ENCODE measurements around the gene ZDHHC21.
"Not testable (repeated sequence)": the region's sequence is repeated elsewhere in the genome, so short reads cannot be mapped to it uniquely, and the experiment has no call there.

ZDHHC21 gene

DNA sequence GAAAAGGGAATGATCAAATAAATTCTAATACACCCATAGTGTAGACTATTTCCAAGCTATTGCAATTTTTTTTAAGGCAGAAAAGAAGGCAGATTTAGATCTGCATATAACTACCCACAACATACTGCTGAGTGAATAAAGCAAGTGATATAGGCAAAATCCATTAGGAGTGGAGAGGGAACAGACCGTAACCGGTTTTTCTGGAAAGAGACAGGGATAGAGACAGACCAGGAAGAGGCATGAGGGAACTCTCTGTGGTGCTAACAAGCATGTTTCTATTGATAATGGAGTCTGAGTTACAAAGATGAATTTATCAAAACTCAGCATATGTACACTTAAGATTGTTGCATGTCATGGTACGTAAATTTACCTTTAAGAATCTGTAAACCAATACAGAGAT lies 14.5 kb downstream of the ZDHHC21 start:
- DNase-seq = no peak

DNA sequence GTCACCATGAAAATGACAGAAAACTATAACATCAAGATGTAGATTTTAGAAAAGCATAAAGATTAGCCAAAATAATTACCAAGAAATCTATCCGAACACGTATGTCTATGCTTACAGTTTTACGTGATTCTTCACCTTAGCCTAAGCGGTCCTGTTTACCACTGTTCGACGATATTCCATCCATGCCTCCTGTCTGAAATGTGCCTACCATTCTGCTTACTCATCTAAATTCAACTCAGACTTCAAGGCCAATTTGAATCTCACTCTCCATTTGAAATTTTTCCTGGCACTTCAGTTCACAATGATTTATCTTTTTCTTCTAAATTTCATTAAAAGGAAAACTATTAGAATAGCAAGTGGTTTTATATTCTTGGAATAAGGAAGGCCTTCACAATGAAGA lies 15.4 kb downstream of the ZDHHC21 start:
- no peak for DNase-seq

DNA sequence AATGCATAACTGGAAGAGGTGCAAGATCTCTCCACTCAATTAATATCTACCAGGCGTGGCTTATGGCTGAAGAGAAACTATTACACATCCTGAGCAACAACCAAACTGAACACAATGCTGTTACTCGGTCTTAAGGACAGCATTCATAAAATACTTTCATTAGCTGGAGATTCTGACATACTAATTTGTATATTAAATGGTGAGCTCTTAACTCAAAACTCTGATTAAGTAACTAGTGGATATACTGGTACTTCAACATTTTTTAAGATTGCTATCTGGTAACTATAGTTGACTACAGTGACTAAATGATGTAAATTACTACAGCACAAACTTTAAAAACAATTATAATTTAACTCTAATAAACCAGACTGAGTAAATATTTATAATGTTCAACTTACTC lies 15.8 kb downstream of the ZDHHC21 start:
- DNase-seq = no peak

DNA sequence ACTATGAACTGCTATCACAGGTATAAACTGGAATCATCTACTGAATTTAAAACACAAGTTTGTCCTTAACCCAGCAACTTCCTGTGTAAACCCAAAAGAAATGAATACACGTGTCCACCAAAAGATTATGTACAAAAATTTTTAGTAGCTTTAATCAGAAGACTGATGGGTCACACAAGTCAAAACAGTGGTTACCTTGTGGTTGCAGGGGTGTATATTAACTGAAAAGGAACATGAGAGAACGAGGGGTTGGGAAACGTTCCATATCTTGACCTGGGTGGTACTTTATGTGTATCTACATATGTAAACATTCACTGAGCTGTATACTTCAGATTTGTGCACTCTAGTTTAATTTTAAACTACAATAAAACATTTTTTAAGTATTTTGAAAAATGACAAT lies 18.6 kb downstream of the ZDHHC21 start:
- no peak for DNase-seq

DNA sequence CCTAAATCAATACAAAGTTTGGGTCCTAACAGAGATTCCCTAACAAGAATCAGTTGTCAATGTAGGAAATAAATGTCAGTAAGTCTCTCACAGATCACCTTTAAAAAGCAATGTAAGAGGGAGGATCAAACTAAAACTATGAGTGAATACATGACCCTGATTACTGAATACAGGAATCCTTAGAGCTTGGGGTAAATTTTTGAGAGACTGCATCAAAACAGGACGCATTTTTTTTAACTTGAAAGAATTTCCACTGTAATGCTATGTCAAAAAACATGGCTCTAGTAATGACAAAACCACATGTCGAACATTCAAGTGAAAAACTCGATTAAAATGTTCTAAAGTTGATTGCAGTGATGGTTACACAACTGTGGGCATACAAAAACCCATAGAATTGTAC lies 21.9 kb downstream of the ZDHHC21 start:
- no peak for DNase-seq

DNA sequence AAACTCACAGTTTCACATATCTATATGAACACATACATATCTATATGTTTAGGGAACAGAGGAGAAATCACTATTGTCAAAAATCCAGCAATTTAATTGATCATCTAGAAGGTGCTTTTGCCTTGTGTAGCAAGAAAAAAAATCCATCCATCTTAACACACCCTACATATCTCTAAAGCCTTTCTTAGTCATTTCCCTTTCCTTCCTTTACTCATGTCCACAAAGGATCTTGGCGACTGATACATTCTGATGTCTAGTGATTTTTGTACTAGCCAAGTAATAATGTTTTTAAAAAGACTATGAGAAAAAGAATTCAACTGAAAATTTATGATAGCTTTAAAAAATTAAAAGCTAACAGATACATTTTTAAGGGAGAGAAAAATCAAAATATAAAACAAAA lies 22.5 kb downstream of the ZDHHC21 start:
- DNase-seq = no peak

DNA sequence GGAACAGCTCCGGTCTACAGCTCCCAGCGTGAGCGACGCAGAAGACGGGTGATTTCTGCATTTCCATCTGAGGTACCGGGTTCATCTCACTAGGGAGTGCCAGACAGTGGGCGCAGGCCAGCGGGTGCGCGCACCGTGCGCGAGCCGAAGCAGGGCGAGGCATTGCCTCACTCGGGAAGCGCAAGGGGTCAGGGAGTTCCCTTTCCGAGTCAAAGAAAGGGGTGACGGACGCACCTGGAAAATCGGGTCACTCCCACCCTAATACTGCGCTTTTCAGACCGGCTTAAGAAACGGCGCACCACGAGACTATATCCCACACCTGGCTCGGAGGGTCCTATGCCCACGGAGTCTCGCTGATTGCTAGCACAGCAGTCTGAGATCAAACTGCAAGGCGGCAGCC lies 29.2 kb downstream of the ZDHHC21 start:
- DNase-seq = not testable (repeated sequence)

DNA sequence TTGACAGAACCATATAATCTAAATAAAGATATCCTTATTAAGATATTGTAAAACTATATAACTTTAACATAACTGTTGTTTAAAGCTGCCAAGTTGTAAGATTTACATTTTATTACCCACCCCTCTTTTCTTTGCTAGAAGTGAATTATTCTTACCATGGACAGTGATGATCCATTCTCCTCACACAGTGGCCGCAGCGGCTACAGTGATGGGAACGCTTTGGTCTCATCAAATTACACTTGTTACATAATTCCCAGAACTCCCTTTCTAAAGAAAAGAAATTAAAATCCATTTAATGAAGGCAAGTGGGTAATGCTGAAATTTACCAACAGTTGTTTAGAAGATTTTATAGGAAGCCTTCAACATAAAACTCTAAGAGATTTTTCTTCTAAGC lies 31.2 kb downstream of the ZDHHC21 start:
- DNase-seq = no peak

DNA sequence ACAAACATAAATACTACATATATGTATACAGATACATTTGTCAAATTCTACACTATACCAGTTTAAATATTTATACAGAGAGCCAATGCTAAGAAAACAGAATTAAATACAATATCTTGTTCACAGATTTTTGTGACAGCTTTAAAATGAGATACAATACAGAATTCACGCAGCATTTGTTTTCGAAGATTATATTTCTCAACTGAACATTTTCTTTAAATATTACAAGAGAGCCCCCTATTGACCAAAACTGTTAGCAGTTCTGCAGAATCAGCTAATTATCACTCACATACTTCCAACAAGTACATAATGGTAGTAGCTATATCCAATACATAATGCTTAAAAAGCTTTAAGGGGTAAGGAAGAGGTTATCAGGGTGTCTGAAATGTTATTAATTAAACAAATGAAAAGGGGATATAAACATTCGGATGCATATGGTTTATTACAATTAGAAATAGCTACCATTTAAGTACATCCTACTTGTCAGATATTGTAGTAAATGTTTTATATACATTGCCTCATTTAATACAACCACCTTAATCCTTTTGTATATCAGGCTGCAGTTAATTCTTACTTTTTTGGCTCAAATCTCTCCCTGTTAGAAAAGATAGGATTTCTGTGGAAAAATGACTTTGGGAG lies 31.7 kb downstream of the ZDHHC21 start:
- no peak for DNase-seq

DNA sequence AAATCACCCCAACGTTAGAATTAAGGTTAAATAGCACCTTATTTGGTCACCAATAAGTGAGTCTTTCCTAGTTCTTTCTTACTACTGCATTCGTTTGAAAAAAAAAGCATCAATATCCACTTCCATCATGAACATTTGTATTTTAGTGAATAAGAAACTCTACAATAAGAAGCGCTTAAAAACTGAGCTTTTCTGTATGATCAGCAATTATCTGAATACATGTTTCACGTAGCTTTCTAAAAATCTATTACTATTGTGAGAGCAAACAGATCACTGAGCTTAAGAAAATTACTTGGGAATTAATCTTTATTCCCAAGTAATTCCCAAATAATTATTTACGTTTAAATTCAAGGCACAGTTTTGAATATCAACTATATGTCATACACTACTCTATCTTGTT lies 32.5 kb downstream of the ZDHHC21 start:
- DNase-seq = no peak

DNA sequence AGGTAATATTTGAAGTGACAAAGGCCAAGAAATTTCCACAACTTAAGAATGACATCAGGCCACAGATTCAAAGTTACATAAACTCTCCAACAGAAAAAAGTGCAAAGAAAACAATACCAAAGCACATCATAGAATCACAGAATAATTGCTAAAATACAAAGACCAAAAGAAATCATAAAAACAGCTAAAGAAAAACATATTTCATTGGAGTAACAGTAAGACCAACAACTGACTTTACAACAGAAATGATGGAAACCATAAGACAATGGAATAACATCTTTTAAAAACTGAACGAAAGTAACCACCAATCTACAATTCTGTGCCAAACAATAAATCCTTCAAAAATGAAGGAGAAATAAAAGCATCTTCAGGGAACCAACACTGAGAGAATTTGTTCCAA lies 38.3 kb downstream of the ZDHHC21 start:
- no peak for DNase-seq

DNA sequence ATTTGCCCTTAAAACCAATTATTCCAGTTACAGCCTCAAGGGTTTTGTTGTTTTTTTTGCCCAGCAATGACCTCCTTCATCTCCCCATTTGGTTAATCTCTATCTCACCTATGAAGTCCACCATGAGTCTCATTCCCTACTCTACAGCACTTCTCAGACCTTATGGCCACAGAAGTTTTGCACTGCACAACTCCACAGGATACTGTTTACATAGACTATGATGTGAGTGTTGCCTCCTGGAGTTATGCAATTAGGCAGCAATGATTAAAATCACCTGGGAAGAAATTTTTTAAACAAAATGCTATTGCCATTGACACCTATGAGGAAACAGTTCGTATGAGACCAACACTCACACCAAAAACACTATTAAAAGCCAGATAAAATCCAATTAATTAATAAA lies 39.7 kb downstream of the ZDHHC21 start:
- no peak for DNase-seq

DNA sequence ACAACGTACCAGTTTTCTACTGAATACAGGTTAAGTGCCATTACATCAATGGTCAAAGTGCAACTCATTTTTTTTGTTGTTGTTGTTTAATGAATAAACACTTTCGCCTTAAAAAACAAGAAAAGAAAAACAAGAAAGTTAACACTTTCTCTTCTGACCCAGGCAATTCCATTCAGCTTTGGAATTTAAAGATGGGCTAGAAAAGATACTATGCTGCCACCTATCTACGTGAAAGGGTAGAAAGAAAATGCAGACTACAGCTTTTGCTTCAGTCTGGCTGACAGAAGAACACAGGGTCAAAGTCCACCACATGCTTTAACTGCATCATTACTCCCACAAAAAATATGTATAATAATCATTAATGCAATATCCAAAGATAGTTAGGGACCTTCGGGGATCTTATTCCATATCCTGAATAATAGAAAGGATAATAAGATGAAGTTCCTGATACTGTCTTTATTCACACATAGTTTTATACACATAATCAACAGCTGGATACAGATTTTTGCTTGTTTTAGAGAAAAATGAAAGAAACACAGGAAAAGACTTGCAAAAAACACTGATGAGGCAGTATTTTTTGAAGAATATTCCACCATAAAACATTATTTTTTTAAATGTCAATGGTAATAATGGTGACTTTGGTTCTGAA lies 40.4 kb downstream of the ZDHHC21 start:
- no peak for DNase-seq

DNA sequence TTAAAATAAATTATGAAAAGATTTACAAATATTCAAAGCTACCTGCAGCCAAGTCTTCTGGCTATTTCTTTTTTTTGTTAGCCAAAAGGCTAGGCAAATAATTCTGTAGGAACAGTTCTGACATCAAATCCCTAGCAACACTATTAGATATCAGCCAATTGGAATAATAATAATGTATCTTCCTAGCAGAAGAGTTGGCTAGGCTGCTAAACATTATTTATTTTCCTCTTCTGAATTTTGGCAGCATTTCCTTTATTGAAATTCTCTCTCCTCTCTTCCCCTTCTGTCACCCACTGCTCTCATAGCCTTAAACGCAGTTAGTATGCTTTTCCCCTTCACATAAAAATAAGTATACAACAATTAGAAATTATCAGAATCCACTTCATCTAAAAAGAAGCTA lies 42.6 kb downstream of the ZDHHC21 start:
- DNase-seq = no peak

DNA sequence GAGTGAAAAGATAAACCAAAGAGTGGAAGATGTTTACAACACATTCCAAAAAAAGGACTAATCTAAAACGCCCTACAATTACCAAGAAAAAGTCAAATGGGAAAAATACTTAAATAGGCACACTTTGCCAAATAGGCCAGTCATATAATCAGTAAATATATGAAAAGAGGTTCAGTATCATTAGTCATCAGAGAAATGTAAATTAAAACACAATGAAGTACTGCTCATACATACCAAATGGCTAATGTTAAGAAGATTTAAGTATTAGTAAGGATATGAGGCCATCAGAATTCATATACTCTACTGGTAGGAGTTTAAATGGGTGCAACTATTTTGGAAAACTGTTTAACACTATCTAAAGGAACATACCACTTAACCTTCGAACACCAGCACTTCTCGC lies 47.6 kb downstream of the ZDHHC21 start:
- no peak for DNase-seq

DNA sequence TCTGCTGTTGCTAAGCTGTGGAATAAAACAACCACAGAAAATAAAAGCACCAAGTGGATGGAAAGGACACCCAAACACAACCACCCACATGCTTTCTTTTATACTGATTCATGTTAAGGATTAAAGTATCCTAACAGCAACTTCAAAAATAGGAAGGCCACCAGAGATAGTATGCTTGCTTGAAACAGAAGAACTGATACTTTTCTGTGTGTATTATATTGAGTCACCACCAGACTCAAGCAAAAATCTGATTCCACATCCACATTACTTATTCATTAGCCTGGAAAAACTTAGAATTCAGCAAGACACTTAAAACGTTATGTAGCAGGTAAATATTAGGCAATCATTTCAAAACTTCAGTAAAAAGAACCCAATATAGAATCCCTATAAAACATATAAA lies 52.3 kb downstream of the ZDHHC21 start:
- no peak for DNase-seq

DNA sequence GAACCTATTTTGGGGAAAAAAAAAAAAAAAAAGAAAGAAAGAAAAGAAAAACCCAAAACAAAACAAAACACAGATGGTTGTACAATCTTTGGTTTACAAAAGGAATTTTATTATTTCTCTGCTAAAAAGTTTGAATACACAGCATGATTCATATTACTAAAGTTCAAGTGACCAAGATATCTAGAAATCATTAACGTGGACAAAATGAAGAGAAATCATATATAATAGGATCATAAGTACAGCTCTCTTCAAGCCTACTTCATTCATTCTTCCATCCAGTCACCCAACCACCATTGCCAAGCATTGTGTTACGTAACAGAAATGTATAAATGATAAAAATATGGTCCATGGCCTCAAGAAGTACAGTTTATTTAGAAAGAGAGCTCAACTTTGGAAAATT lies 52.9 kb downstream of the ZDHHC21 start:
- DNase-seq = no peak

DNA sequence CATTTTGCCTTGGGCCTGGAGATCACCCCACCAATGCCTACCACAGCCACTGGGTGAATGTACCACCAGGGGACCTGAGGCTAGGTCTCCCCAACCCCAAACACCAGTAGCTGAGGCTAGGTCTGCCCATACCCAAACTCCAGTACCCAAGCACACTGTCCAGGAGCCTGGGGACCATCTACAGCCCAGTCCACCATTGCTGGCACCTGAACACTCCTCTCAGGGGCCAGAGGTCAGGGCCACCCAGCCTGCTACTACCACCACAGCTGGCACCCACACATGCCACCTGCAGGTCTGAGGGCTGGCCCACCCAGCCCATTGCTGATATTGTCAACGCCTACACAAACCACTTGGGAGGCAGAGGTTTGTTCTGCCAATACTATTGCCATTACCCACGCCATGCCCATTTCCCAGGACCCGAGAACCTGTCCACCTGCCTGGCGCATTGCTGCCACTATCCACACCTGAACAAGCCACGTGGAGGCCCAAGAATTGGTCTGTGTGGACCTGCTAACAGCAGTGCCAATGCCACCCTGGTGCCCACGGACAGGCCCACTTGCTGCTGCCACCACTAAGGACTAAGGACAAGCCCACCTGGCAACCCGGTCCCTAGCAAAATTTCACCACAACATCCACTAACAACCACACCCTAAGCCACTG lies 59.2 kb downstream of the ZDHHC21 start:
- no peak for DNase-seq

DNA sequence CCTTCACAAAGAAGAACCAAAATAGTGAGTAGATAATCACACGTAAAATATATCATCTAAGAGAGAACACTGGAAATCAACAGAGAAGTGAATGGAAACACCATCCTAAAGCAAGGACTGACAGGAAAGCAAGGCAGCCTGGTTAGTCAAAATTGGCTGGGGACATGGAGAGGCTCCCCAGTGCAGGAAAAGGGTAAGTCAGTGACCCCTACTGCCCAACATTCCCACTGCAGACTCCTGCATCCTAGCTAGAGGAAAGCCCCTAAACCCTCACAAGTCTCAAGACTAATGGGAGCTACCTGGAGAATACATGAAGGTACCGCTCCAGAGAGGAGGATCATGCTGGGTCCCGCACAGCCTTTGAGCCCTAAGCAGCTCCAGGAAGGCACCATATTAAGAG lies 60.1 kb downstream of the ZDHHC21 start:
- DNase-seq = no peak

DNA sequence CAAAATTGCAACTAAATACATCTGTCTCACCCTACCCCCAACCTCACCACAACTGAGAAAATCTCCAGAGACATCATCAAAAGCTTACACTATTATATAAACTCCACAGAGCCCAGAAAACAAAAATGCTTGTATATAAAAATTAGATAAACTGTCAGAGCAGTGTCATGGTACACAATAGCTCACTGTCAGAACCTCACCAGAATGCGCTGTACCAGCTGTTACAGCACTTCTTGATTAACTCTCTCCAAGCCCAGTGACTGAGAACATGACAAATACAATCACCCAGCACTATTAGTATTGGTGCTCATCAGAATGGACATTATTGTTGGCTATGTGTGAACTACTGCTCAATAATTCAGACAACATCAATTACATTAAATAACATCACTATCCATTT lies 65.7 kb downstream of the ZDHHC21 start:
- no peak for DNase-seq

DNA sequence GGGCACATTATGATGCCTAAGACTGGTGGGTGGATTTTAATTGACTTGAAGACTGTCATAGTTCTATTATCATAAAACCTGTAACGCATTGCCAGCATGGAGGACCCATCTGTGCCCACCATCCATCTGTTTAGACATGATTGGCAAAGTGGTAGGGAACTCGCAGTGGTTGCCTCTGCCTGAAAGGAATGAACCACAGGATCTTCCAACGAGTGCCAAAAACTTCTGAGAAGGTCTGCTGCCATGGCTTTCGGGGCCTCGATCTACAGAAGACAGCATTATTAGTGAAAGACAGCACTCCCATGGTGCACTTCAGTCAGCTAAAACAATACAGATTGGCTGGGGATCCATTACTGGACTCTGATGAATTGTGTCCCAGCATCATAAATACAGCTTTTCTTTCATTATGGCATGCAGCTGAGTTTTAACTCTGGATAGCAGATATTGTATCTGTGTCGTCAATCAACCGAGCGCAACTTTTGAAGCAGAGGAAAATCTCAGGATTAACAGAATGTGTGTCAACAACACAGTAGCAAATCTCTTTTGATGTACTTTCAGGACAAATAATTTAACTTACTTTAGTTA lies 74.3 kb downstream of the ZDHHC21 start:
- DNase-seq = no peak

DNA sequence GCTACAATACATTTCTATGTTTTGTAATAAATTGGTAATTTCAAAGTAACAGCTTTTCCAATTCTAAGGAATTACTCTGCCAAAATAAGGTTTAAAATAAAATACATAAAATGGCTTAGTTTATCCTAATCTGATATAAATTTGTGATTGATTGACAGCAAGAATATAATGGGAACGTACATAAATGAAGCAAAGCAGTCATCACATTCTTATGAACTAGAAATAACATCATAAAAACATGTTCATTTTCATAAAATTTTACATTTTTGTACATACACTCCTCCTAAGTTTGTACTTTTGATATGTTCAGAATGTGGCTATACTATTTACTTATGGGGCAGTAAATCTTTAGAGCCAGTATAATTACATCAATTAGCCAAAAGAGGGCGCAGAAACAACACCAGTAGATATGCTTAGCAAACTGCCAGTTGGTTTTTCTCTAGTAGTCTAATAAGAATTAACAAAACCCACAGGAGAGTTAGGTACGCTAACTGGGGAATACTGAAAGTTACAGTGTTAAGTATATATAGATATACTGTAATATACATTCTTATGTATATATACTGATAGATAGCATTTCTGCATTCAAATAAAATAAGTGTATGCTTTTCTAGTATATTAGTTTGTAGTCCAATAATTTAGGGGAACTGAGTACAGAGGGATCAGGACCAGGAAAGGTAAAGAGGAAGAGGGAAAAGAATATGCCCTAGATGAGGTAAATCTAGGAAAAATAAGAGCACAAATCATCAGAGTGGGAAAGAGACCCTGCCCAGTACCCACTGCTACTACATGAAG lies 76.8 kb downstream of the ZDHHC21 start:
- DNase-seq = no peak

DNA sequence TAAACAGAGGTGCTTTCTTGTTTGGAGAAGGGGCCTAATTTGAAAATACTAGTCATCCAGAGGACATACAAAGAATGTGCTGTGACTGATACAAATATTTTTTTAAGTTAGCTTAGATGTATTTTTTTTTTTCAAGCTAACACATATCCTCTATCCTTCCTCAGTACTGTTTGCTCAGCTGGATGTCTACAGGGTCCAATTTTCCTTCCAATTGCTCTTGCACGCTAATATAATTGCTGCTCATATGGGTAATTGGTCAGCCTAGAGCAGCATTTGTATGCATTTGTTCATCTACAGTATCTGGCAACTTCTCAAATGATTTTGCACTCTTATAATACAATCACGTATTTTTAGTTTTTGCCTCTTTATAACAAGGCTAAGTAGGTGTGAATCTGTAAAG lies 84.7 kb downstream of the ZDHHC21 start:
- DNase-seq = no peak
